Mesendoderm (in vitro differentiated cells): ENCODE data around the gene TEAD4.

ENCODE experiments used
- DNase-seq: peaks from one replicate; pipeline ENCODE4 v3.0.0; 2013
- H2AK5ac ChIP-seq: 2 replicates; pipeline ENCODE4 v1.6.1; 2013; ENCODE audit warnings: low read length, inconsistent platforms
- H2BK120ac ChIP-seq: 2 replicates; pipeline ENCODE4 v1.6.1; 2013; ENCODE audit warnings: low read depth, mild to moderate bottlenecking, low read length, moderate library complexity, mixed read lengths
- H2BK15ac ChIP-seq: replicated peaks from 2 replicates; pipeline ENCODE4 v1.6.1; 2013; ENCODE audit warnings: low read depth, mild to moderate bottlenecking, moderate library complexity
- H2BK5ac ChIP-seq: 2 replicates; pipeline ENCODE4 v1.6.1; 2013; ENCODE audit warnings: low read length, inconsistent platforms
- H3K18ac ChIP-seq: 2 replicates; pipeline ENCODE4 v1.6.1; 2013; ENCODE audit warnings: mild to moderate bottlenecking, low read length, mixed read lengths
- H3K23ac ChIP-seq: one replicate; pipeline ENCODE4 v1.6.1; 2013; ENCODE audit warnings: low read length
- H3K27ac ChIP-seq: 2 replicates; pipeline ENCODE4 v1.5.1; 2013; ENCODE audit warnings: low read depth, mild to moderate bottlenecking, inconsistent platforms, low read length, moderate library complexity
- H3K27me3 ChIP-seq: 2 replicates; pipeline ENCODE4 v1.6.1; 2013; ENCODE audit warnings: low read length, control low read depth, mild to moderate bottlenecking, inconsistent platforms; ENCODE audit not compliant: insufficient read depth, poor library complexity
- H3K36me3 ChIP-seq: 2 replicates; pipeline ENCODE4 v1.6.1; 2013; ENCODE audit warnings: low read length, inconsistent platforms; ENCODE audit not compliant: control insufficient read depth, insufficient read depth
- H3K4ac ChIP-seq: one replicate; pipeline ENCODE4 v1.6.1; 2013; ENCODE audit warnings: low read depth, mild to moderate bottlenecking, low read length, moderate library complexity
- H3K4me1 ChIP-seq: 2 replicates; pipeline ENCODE4 v1.6.1; 2013; ENCODE audit warnings: low read depth, low read length, inconsistent platforms; ENCODE audit not compliant: control insufficient read depth
- H3K4me2 ChIP-seq: 2 replicates; pipeline ENCODE4 v1.6.1; 2013; ENCODE audit warnings: low read length
- H3K4me3 ChIP-seq: 2 replicates; pipeline ENCODE4 v1.5.1; 2013; ENCODE audit warnings: mild to moderate bottlenecking, low read length
- H3K56ac ChIP-seq: one replicate; pipeline ENCODE4 v1.6.1; 2013; ENCODE audit warnings: low read length
- H3K79me1 ChIP-seq: 2 replicates; pipeline ENCODE4 v1.6.1; 2013; ENCODE audit warnings: low read length, inconsistent platforms
- H3K79me2 ChIP-seq: 2 replicates; pipeline ENCODE4 v1.6.1; 2013; ENCODE audit warnings: mild to moderate bottlenecking, low read length; ENCODE audit not compliant: control insufficient read depth, insufficient read depth
- H3K9ac ChIP-seq: 2 replicates; pipeline ENCODE4 v1.6.1; 2013; ENCODE audit warnings: low read length, inconsistent platforms
- H4K5ac ChIP-seq: one replicate; pipeline ENCODE4 v1.6.1; 2013; ENCODE audit warnings: low read length
- H4K8ac ChIP-seq: one replicate; pipeline ENCODE4 v1.6.1; 2013; ENCODE audit warnings: low read depth, mild to moderate bottlenecking, control low read depth, low read length, moderate library complexity
- WGBS: extraction: QIAGEN DNeasy Blood & Tissue Kit; methylation state at CpG from one replicate; pipeline ENCODE4 v1.1.7; 2013; ENCODE audit warnings: low lambda C conversion rate, missing lambda C conversion rate; ENCODE audit not compliant: insufficient coverage; ENCODE audit errors: extremely low coverage; 5-methylcytosine and 5-hydroxymethylcytosine counted together

TEAD4 gene

GRCh38 chr12:3003357-3003992, 44.3 kb downstream of the TEAD4 start:
- no peak overlapping the region for H3K27ac ChIP-seq
- H3K4me1 ChIP-seq, result no peaks in the 10 kb centered on the region
- H4K8ac ChIP-seq, result no peak overlapping the region
- H4K5ac ChIP-seq, result no peak overlapping the region
- H3K4ac ChIP-seq, result no peak overlapping the region
- H3K18ac ChIP-seq, result no peak overlapping the region
- peak overlapping the region; percentile 12 for H3K56ac ChIP-seq
- no peak overlapping the region for H2BK5ac ChIP-seq
- peak overlapping the region; percentile 60 for H3K23ac ChIP-seq
- DNase-seq, result peak; percentile 67
- no peak overlapping the region for H3K4me2 ChIP-seq
- no CpG with 5 or more reads among the region's 15 CpGs for WGBS
- H2AK5ac ChIP-seq, result no peak overlapping the region
- peaks cover 26% of the 10 kb centered on the region for H3K79me2 ChIP-seq
- no peak overlapping the region for H3K9ac ChIP-seq
- H3K27me3 ChIP-seq, result no peaks in the 10 kb centered on the region
- no peak overlapping the region for H3K4me3 ChIP-seq
- H2BK15ac ChIP-seq, result no peak overlapping the region
- no peak overlapping the region for H2BK120ac ChIP-seq
- peaks cover 4% of the 10 kb centered on the region for H3K36me3 ChIP-seq
- peaks cover 25% of the 10 kb centered on the region for H3K79me1 ChIP-seq

GRCh38 chr12:3004655-3005565, 45.7 kb downstream of the TEAD4 start:
- Histone ChIP-seq H4K5ac (no peak overlapping the region), H3K23ac (no peak overlapping the region), H3K56ac (no peak overlapping the region), H3K9ac (no peak overlapping the region), H2BK15ac (no peak overlapping the region), H3K27ac (no peak overlapping the region), H3K79me1 (peaks cover 28% of the 10 kb centered on the region), H3K4me3 (no peak overlapping the region), H4K8ac (no peak overlapping the region), H2BK5ac (no peak overlapping the region), H2AK5ac (no peak overlapping the region), H3K18ac (no peak overlapping the region), H2BK120ac (no peak overlapping the region), H3K4ac (no peak overlapping the region), H3K4me1 (no peaks in the 10 kb centered on the region), H3K79me2 (peaks cover 22% of the 10 kb centered on the region), H3K36me3 (peaks cover 6% of the 10 kb centered on the region), H3K27me3 (no peaks in the 10 kb centered on the region), H3K4me2 (no peak overlapping the region)
- WGBS, result no CpG with 5 or more reads among the region's 15 CpGs
- DNase-seq, result peak; percentile 44

- Histone ChIP-seq H3K27ac (no peak overlapping the region), H3K4me2 (no peak overlapping the region), H3K79me2 (peaks cover 17% of the 10 kb centered on the region), H2BK15ac (no peak overlapping the region), H3K27me3 (no peaks in the 10 kb centered on the region), H2BK5ac (no peak overlapping the region), H3K23ac (no peak overlapping the region), H3K4me3 (no peak overlapping the region), H3K36me3 (peaks cover 6% of the 10 kb centered on the region), H2AK5ac (no peak overlapping the region), H3K4me1 (no peaks in the 10 kb centered on the region), H3K79me1 (peaks cover 29% of the 10 kb centered on the region), H3K56ac (no peak overlapping the region), H3K9ac (no peak overlapping the region), H3K18ac (no peak overlapping the region), H4K8ac (no peak overlapping the region), H4K5ac (no peak overlapping the region), H3K4ac (no peak overlapping the region), H2BK120ac (no peak overlapping the region)
- no peak for DNase-seq
- WGBS, result no CpG with 5 or more reads among the region's 8 CpGs
Observed at GRCh38 chr12:3005736-3006135, 46.5 kb downstream of the TEAD4 start.

GRCh38 chr12:3009780-3010179, 50.6 kb downstream of the TEAD4 start:
- Histone ChIP-seq H2BK15ac (no peak overlapping the region), H3K23ac (no peak overlapping the region), H3K18ac (no peak overlapping the region), H2AK5ac (no peak overlapping the region), H3K4me2 (no peak overlapping the region), H2BK120ac (no peak overlapping the region), H4K8ac (no peak overlapping the region), H3K36me3 (peaks cover 9% of the 10 kb centered on the region), H3K9ac (no peak overlapping the region), H3K4ac (no peak overlapping the region), H4K5ac (no peak overlapping the region), H2BK5ac (no peak overlapping the region), H3K79me2 (peaks cover 4% of the 10 kb centered on the region), H3K56ac (no peak overlapping the region), H3K4me3 (no peak overlapping the region), H3K4me1 (no peaks in the 10 kb centered on the region), H3K27me3 (no peaks in the 10 kb centered on the region), H3K79me1 (peaks cover 16% of the 10 kb centered on the region), H3K27ac (no peak overlapping the region)
- DNase-seq, result no peak
- WGBS, result no CpG with 5 or more reads among the region's 14 CpGs

- WGBS, result no CpG with 5 or more reads among the region's 22 CpGs
- Histone ChIP-seq H3K27ac (no peak overlapping the region), H3K27me3 (no peaks in the 10 kb centered on the region), H3K79me2 (peaks cover 1% of the 10 kb centered on the region), H2BK5ac (no peak overlapping the region), H3K4ac (no peak overlapping the region), H4K5ac (no peak overlapping the region), H3K56ac (no peak overlapping the region), H3K36me3 (peaks cover 10% of the 10 kb centered on the region), H2AK5ac (no peak overlapping the region), H3K23ac (no peak overlapping the region), H3K18ac (no peak overlapping the region), H3K4me2 (no peak overlapping the region), H2BK15ac (no peak overlapping the region), H3K79me1 (peaks cover 13% of the 10 kb centered on the region), H2BK120ac (no peak overlapping the region), H3K4me3 (no peak overlapping the region), H3K4me1 (no peaks in the 10 kb centered on the region), H4K8ac (no peak overlapping the region), H3K9ac (no peak overlapping the region)
- DNase-seq, result no peak
Observed at GRCh38 chr12:3010214-3010930, 51.2 kb downstream of the TEAD4 start.
